GM13976 (cell line): ENCODE data around the gene CEP85.
A peak's percentile ranks its signal among the peaks of the same experiment; 100 is the strongest.

Experiments used
- DNase-seq: peaks from one replicate; pipeline ENCODE4 v3.0.0; 2012; ENCODE audit warnings: low spot score
- CTCF ChIP-seq: IDR thresholded peaks from 2 replicates; pipeline ENCODE4 v1.5.1; 2012; ENCODE audit warnings: borderline replicate concordance, mild to moderate bottlenecking; ENCODE audit not compliant: insufficient read depth; ENCODE audit errors: extremely low read depth, missing control alignments, control extremely low read depth
- in situ Hi-C: fragments of 300-500 bp; cut with MboI; formaldehyde crosslinking; loops from one replicate; pipeline ENCODE4 v1.12.0; 2022; ENCODE audit warnings: low sequenced_read_pairs, mixed read lengths, inconsistent platforms; ENCODE audit not compliant: unreplicated experiment

Gene CEP85

GRCh38 chr1:26287033-26287711 lies 53.2 kb downstream of the CEP85 start:
- peak; percentile 68 for DNase-seq
- in situ Hi-C loops, result no loop called here

GRCh38 chr1:26287811-26288210 lies 53.8 kb downstream of the CEP85 start:
- TF ChIP-seq CTCF, result no peak
- no peak for DNase-seq
- in situ Hi-C loops, result no loop called here

More at GRCh38 chr1:26287033-26287711, 53.2 kb downstream of the CEP85 start:
- TF ChIP-seq CTCF, result no peak

- in situ Hi-C loops, result no loop called here
- no peak for TF ChIP-seq CTCF
- DNase-seq, result peak; percentile 56
Measured at GRCh38 chr1:26288311-26288941, 54.4 kb downstream of the CEP85 start.

GRCh38 chr1:26289158-26290059 lies 55.4 kb downstream of the CEP85 start:
- in situ Hi-C loops, result no loop called here
- DNase-seq, result peak; percentile 85
- no peak for TF ChIP-seq CTCF

- TF ChIP-seq CTCF, result no peak
- peak; percentile 54 for DNase-seq
- in situ Hi-C loops, result no loop called here
Measured at GRCh38 chr1:26290122-26290881, 56.3 kb downstream of the CEP85 start.

- DNase-seq, result no peak
- in situ Hi-C loops, result no loop called here
- TF ChIP-seq CTCF, result no peak
Measured at GRCh38 chr1:26290882-26291261, 56.9 kb downstream of the CEP85 start.
